WTC11 (cell line): ENCODE results near the gene DBT. TPM values are rescaled to one million over a fixed set of nuclear protein-coding genes. Genes with fewer than 3 reads are reported as not detected.

ENCODE experiments used
- ATAC-seq: fragments of 200-7000 bp; cut with Tn5 transposase; 2 replicates; pipeline ENCODE4 v1.10.0; 2021; ENCODE audit warnings: mild to moderate bottlenecking, moderate library complexity
- CTCF ChIA-PET: fragments of 300-600 bp; sonication (Branson Sonifier 250); formaldehyde crosslinking; loops from one replicate; lab custom pipeline; 2021; ENCODE audit warnings: antibody characterized with exemption; lab: Charles Lee
- POLR2A ChIA-PET: fragments of 350-600 bp; sonication (Branson Sonifier 250); formaldehyde crosslinking; loops from one replicate; lab custom pipeline; 2021; ENCODE audit warnings: antibody characterized with exemption; lab: Charles Lee
- DNase-seq: peaks from one replicate; pipeline ENCODE4 v3.0.0; 2021; ENCODE audit warnings: low spot score
- H3K27ac Mint-ChIP-seq: 2 replicates; pipeline ENCODE4 v1.8.0; 2021; ENCODE audit warnings: mixed read lengths
- H3K27me3 Mint-ChIP-seq: 2 replicates; pipeline ENCODE4 v1.8.0; 2021; ENCODE audit warnings: low read depth, mild to moderate bottlenecking, moderate library complexity, mixed read lengths
- H3K36me3 Mint-ChIP-seq: 2 replicates; pipeline ENCODE4 v1.8.0; 2021; ENCODE audit warnings: mixed read lengths
- H3K4me1 Mint-ChIP-seq: 2 replicates; pipeline ENCODE4 v1.8.0; 2022; ENCODE audit warnings: mixed read lengths
- H3K4me3 Mint-ChIP-seq: 2 replicates; pipeline ENCODE4 v1.8.0; 2021; ENCODE audit warnings: mild to moderate bottlenecking, moderate library complexity, mixed read lengths
- H3K9me3 Mint-ChIP-seq: 2 replicates; pipeline ENCODE4 v1.8.0; 2021; ENCODE audit warnings: mixed read lengths
- ATF1 ChIP-seq: sonication (generic); formaldehyde crosslinking; IDR thresholded peaks from 2 replicates; pipeline ENCODE4 v1.8.1; 2023; ENCODE audit warnings: mild to moderate bottlenecking, moderate library complexity, missing genetic modification reagents
- CREB1 ChIP-seq: sonication (generic); formaldehyde crosslinking; IDR thresholded peaks from 2 replicates; pipeline ENCODE4 v1.8.0; 2023; ENCODE audit warnings: mild to moderate bottlenecking, missing genetic modification reagents
- ELF4 ChIP-seq: sonication (generic); formaldehyde crosslinking; IDR thresholded peaks from 2 replicates; pipeline ENCODE4 v1.8.1; 2022; ENCODE audit warnings: low read depth, mild to moderate bottlenecking, moderate library complexity, missing genetic modification reagents
- MYBL2 ChIP-seq: sonication (generic); formaldehyde crosslinking; IDR thresholded peaks from 2 replicates; pipeline ENCODE4 v1.8.1; 2023; ENCODE audit warnings: mild to moderate bottlenecking, moderate library complexity, missing genetic modification reagents
- NFATC4 ChIP-seq: fragments of 250-450 bp; sonication (Bioruptor Pico); IDR thresholded peaks from 2 replicates; pipeline ENCODE4 v1.9.0; 2021; ENCODE audit warnings: mild to moderate bottlenecking
- NFE2L1 ChIP-seq: sonication (generic); formaldehyde crosslinking; IDR thresholded peaks from 2 replicates; pipeline ENCODE4 v1.8.1; 2023; ENCODE audit warnings: missing genetic modification reagents
- SMAD3 ChIP-seq: sonication (generic); formaldehyde crosslinking; IDR thresholded peaks from 2 replicates; pipeline ENCODE4 v1.8.0; 2022; ENCODE audit warnings: missing genetic modification reagents, mild to moderate bottlenecking, borderline replicate concordance
- SOX15 ChIP-seq: fragments of 250-450 bp; sonication (Bioruptor Pico); IDR thresholded peaks from 2 replicates; pipeline ENCODE4 v1.9.0; 2021; ENCODE audit warnings: mild to moderate bottlenecking
- ZNF232 ChIP-seq: sonication (generic); formaldehyde crosslinking; IDR thresholded peaks from 2 replicates; pipeline ENCODE4 v1.8.0; 2022; ENCODE audit warnings: mild to moderate bottlenecking, missing genetic modification reagents
- ZNF317 ChIP-seq: sonication (generic); formaldehyde crosslinking; IDR thresholded peaks from 2 replicates; pipeline ENCODE4 v1.8.1; 2023; ENCODE audit warnings: low read depth, mild to moderate bottlenecking, moderate library complexity, missing genetic modification reagents, borderline replicate concordance
- ZNF423 ChIP-seq: fragments of 250-450 bp; sonication (Bioruptor Pico); IDR thresholded peaks from 2 replicates; pipeline ENCODE4 v2.1.2; 2022; ENCODE audit warnings: mild to moderate bottlenecking, moderate library complexity
- total RNA-seq: library from RNA; stranded (reverse); gene quantifications from 3 replicates; pipeline ENCODE4 v1.2.3, GENCODE V29; 2021
- TF ChIP-seq, protein P1 (sequence below): sonication (generic); formaldehyde crosslinking; IDR thresholded peaks from 2 replicates; pipeline ENCODE4 v1.8.1; 2023; ENCODE audit warnings: mild to moderate bottlenecking, missing genetic modification reagents, moderate library complexity
- TF ChIP-seq, protein P2 (sequence below): fragments of 250-450 bp; sonication (Bioruptor Pico); IDR thresholded peaks from 2 replicates; pipeline ENCODE4 v1.8.0; 2021; ENCODE audit warnings: mild to moderate bottlenecking
- TF ChIP-seq, protein P3 (sequence below): fragments of 200-600 bp; IDR thresholded peaks from 2 replicates; pipeline ENCODE4 v1.8.0; 2022; ENCODE audit warnings: antibody characterized with exemption
- TF ChIP-seq, protein P4 (sequence below): sonication (generic); formaldehyde crosslinking; IDR thresholded peaks from 2 replicates; pipeline ENCODE4 v1.8.1; 2022; ENCODE audit warnings: missing genetic modification reagents, borderline replicate concordance
- TF ChIP-seq, protein P5 (sequence below): sonication (generic); formaldehyde crosslinking; IDR thresholded peaks from 2 replicates; pipeline ENCODE4 v1.8.1; 2023; ENCODE audit warnings: mild to moderate bottlenecking, missing genetic modification reagents
- TF ChIP-seq, protein P6 (sequence below): sonication (generic); formaldehyde crosslinking; IDR thresholded peaks from 2 replicates; pipeline ENCODE4 v1.8.1; 2022; ENCODE audit warnings: low read depth, missing genetic modification reagents, borderline replicate concordance

DBT gene
- total RNA-seq, 1 experiment from 2014 or later = 20.1 TPM

DNA sequence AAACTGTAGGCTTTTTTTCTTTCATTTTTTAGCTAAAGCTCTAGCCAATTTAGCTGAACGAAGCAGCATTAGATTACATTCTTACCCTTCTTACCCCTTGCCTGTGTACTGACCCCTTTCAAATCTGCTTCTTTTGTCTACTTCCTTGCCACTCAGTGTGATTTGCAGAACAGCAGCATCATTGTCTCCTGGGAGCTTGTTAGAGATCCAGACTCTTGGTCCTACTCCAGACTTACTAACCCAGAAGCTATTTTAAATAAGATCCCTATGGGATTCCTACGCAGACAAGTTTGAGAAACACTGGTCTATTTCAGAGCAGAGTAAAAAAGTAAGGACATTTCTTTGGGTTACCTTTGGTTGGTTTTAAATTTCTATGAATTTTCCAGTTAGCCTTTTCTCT, 85.4 kb downstream of the DBT start:
- H3K27me3 Mint-ChIP-seq = no peaks in the 10 kb centered on the region
- ChIA-PET CTCF (interaction anchor here (0.8 to 1.2 kb wide), 2 partner anchors 31 to 295 kb away, joined by 3 read pairs; partner anchors contain the start of genes SASS6 and TRMT13), POLR2A (interaction anchor here (0.8 kb wide), 1 partner anchor 20 kb away, joined by 3 read pairs; no protein-coding TSS in a partner anchor)
- ATAC-seq (no peak), DNase-seq (no peak)
- peaks cover 6% of the 10 kb centered on the region for H3K9me3 Mint-ChIP-seq
- H3K27ac Mint-ChIP-seq = no peak overlapping the region
- no peak overlapping the region for H3K4me3 Mint-ChIP-seq
- no peak for TF ChIP-seq ZNF423 (CRISPR knock-in tag)
- TF ChIP-seq, all 79 proteins: peak for 0
- Mint-ChIP-seq H3K36me3 (no peaks in the 10 kb centered on the region), H3K4me1 (0 out of 2 replicates have a peak, but pooled peaks cover 3% of the 10 kb centered on the region)

DNA sequence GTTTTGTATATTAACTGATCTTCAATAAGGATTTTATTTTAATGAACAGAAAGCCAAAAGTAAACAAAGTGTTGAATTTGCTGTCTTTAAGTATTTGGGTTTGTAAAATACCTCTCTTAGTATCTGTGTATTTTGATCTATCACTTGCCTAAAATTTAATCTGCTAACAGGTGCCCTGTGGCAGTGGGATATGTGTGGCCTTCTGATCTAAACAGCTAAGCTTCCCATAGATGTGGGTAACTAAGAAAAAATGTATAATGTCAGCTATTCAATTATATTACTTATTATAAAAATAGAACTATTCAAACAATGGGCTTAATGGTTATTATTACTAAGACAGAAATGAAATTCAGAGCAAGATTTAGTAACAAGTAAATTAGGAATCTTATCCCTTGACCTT, 86.8 kb downstream of the DBT start:
- DNase-seq (no peak), ATAC-seq (no peak)
- 0 out of 2 replicates have a peak, but pooled peaks cover 3% of the 10 kb centered on the region for H3K4me1 Mint-ChIP-seq
- TF ChIP-seq ZNF423 (CRISPR knock-in tag) (no peak), NFE2L1 (no peak), ELF4 (no peak), ZNF317 (CRISPR knock-in tag) (no peak), SMAD3 (CRISPR knock-in tag) (no peak), MYBL2 (CRISPR knock-in tag) (no peak), ATF1 (no peak), SOX15 (CRISPR knock-in tag) (no peak), CREB1 (CRISPR knock-in tag) (no peak), ZNF232 (CRISPR knock-in tag) (no peak), NFATC4 (CRISPR knock-in tag) (no peak)
- TF ChIP-seq, protein P1, sequence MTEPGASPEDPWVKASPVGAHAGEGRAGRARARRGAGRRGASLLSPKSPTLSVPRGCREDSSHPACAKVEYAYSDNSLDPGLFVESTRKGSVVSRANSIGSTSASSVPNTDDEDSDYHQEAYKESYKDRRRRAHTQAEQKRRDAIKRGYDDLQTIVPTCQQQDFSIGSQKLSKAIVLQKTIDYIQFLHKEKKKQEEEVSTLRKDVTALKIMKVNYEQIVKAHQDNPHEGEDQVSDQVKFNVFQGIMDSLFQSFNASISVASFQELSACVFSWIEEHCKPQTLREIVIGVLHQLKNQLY (CRISPR knock-in tag) = no peak
- TF ChIP-seq, protein P2, sequence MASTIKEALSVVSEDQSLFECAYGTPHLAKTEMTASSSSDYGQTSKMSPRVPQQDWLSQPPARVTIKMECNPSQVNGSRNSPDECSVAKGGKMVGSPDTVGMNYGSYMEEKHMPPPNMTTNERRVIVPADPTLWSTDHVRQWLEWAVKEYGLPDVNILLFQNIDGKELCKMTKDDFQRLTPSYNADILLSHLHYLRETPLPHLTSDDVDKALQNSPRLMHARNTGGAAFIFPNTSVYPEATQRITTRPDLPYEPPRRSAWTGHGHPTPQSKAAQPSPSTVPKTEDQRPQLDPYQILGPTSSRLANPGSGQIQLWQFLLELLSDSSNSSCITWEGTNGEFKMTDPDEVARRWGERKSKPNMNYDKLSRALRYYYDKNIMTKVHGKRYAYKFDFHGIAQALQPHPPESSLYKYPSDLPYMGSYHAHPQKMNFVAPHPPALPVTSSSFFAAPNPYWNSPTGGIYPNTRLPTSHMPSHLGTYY = no peak
- TF ChIP-seq, protein P3, sequence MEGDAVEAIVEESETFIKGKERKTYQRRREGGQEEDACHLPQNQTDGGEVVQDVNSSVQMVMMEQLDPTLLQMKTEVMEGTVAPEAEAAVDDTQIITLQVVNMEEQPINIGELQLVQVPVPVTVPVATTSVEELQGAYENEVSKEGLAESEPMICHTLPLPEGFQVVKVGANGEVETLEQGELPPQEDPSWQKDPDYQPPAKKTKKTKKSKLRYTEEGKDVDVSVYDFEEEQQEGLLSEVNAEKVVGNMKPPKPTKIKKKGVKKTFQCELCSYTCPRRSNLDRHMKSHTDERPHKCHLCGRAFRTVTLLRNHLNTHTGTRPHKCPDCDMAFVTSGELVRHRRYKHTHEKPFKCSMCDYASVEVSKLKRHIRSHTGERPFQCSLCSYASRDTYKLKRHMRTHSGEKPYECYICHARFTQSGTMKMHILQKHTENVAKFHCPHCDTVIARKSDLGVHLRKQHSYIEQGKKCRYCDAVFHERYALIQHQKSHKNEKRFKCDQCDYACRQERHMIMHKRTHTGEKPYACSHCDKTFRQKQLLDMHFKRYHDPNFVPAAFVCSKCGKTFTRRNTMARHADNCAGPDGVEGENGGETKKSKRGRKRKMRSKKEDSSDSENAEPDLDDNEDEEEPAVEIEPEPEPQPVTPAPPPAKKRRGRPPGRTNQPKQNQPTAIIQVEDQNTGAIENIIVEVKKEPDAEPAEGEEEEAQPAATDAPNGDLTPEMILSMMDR = no peak
- TF ChIP-seq, protein P4, sequence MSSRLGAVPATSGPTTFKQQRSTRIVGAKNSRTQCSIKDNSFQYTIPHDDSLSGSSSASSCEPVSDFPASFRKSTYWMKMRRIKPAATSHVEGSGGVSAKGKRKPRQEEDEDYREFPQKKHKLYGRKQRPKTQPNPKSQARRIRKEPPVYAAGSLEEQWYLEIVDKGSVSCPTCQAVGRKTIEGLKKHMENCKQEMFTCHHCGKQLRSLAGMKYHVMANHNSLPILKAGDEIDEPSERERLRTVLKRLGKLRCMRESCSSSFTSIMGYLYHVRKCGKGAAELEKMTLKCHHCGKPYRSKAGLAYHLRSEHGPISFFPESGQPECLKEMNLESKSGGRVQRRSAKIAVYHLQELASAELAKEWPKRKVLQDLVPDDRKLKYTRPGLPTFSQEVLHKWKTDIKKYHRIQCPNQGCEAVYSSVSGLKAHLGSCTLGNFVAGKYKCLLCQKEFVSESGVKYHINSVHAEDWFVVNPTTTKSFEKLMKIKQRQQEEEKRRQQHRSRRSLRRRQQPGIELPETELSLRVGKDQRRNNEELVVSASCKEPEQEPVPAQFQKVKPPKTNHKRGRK (CRISPR knock-in tag) = no peak
- TF ChIP-seq, protein P5, sequence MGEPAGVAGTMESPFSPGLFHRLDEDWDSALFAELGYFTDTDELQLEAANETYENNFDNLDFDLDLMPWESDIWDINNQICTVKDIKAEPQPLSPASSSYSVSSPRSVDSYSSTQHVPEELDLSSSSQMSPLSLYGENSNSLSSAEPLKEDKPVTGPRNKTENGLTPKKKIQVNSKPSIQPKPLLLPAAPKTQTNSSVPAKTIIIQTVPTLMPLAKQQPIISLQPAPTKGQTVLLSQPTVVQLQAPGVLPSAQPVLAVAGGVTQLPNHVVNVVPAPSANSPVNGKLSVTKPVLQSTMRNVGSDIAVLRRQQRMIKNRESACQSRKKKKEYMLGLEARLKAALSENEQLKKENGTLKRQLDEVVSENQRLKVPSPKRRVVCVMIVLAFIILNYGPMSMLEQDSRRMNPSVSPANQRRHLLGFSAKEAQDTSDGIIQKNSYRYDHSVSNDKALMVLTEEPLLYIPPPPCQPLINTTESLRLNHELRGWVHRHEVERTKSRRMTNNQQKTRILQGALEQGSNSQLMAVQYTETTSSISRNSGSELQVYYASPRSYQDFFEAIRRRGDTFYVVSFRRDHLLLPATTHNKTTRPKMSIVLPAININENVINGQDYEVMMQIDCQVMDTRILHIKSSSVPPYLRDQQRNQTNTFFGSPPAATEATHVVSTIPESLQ (CRISPR knock-in tag) = no peak
- TF ChIP-seq, protein P6, sequence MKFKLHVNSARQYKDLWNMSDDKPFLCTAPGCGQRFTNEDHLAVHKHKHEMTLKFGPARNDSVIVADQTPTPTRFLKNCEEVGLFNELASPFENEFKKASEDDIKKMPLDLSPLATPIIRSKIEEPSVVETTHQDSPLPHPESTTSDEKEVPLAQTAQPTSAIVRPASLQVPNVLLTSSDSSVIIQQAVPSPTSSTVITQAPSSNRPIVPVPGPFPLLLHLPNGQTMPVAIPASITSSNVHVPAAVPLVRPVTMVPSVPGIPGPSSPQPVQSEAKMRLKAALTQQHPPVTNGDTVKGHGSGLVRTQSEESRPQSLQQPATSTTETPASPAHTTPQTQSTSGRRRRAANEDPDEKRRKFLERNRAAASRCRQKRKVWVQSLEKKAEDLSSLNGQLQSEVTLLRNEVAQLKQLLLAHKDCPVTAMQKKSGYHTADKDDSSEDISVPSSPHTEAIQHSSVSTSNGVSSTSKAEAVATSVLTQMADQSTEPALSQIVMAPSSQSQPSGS (CRISPR knock-in tag) = no peak
- ChIA-PET CTCF (interaction anchor here (1.2 kb wide), 1 partner anchor 587 kb away, joined by 3 read pairs; no protein-coding TSS in a partner anchor), POLR2A (no interaction called here)
- no peak overlapping the region for H3K27ac Mint-ChIP-seq
- no peaks in the 10 kb centered on the region for H3K27me3 Mint-ChIP-seq
- peaks cover 6% of the 10 kb centered on the region for H3K9me3 Mint-ChIP-seq
- H3K4me3 Mint-ChIP-seq = no peak overlapping the region
- no peaks in the 10 kb centered on the region for H3K36me3 Mint-ChIP-seq
